Endodermal cell (in vitro differentiated cells): ENCODE measurements around the gene TGFB1. TPM values are rescaled to one million over a fixed set of nuclear protein-coding genes. Genes with fewer than 3 reads are reported as not detected.

Experiments used
- DNase-seq: peaks from one replicate; pipeline ENCODE4 v3.0.0-alpha.2; 2017
- H3K27ac ChIP-seq: 2 replicates; pipeline ENCODE4 v1.5.1; 2013; ENCODE audit warnings: mild to moderate bottlenecking, low read depth, low read length, moderate library complexity
- H3K27me3 ChIP-seq: 2 replicates; pipeline ENCODE4 v1.6.1; 2013; ENCODE audit warnings: mild to moderate bottlenecking, low read length, moderate library complexity; ENCODE audit not compliant: insufficient read depth, control insufficient read depth, poor library complexity, severe bottlenecking
- H3K36me3 ChIP-seq: 2 replicates; pipeline ENCODE4 v1.7.0; 2013; ENCODE audit warnings: mild to moderate bottlenecking, low read length, moderate library complexity; ENCODE audit not compliant: control insufficient read depth, insufficient read depth
- H3K4me1 ChIP-seq: one replicate; pipeline ENCODE4 v1.7.0; 2013; ENCODE audit warnings: low read length; ENCODE audit not compliant: control insufficient read depth, insufficient read depth
- H3K4me3 ChIP-seq: 2 replicates; pipeline ENCODE4 v1.5.1; 2013; ENCODE audit warnings: mild to moderate bottlenecking, low read length, moderate library complexity
- H3K9ac ChIP-seq: 2 replicates; pipeline ENCODE4 v1.6.1; 2013; ENCODE audit warnings: mild to moderate bottlenecking, low read length, moderate library complexity; ENCODE audit not compliant: poor library complexity, severe bottlenecking; ENCODE audit errors: extremely low read depth
- H3K9me3 ChIP-seq: 2 replicates; pipeline ENCODE4 v1.6.1; 2013; ENCODE audit warnings: mild to moderate bottlenecking, low read length, moderate library complexity; ENCODE audit not compliant: control insufficient read depth
- H3K27ac Mint-ChIP-seq: 2 replicates; pipeline ENCODE4 v1.8.0; 2020; ENCODE audit warnings: mixed read lengths
- H3K27me3 Mint-ChIP-seq: 2 replicates; pipeline ENCODE4 v1.8.0; 2021; ENCODE audit warnings: mild to moderate bottlenecking, mixed read lengths; ENCODE audit not compliant: insufficient read depth
- H3K36me3 Mint-ChIP-seq: 2 replicates; pipeline ENCODE4 v1.8.0; 2020; ENCODE audit warnings: low read depth, mixed read lengths
- H3K4me1 Mint-ChIP-seq: 2 replicates; pipeline ENCODE4 v1.8.0; 2020; ENCODE audit warnings: mixed read lengths
- H3K4me3 Mint-ChIP-seq: 2 replicates; pipeline ENCODE4 v1.8.0; 2020; ENCODE audit warnings: mild to moderate bottlenecking, moderate library complexity, mixed read lengths
- H3K9me3 Mint-ChIP-seq: 2 replicates; pipeline ENCODE4 v1.8.0; 2020; ENCODE audit warnings: mild to moderate bottlenecking, mixed read lengths
- WGBS, 2 experiments: methylation state at CpG; one replicate each; pipeline versions ENCODE4 v1.1.5 to v1.1.7; 2013; ENCODE audit warnings: missing lambda C conversion rate in 2 of 2, mixed read lengths in 1 of 2; ENCODE audit not compliant: insufficient coverage in 1 of 2, insufficient read length in 1 of 2; 5-methylcytosine and 5-hydroxymethylcytosine counted together
- long read RNA-seq, 4 experiments: library from polyadenylated mRNA in 2 of 4; library from RNA in 1 of 4; library from capped mRNA in 1 of 4; stranded (forward) in 3 of 4; unstranded in 1 of 4; transcript quantifications; one replicate each; pipeline ENCODE4 v2.0.0, GENCODE V29; 2020 to 2021; ENCODE audit warnings: inconsistent platforms in 1 of 4
- polyA plus RNA-seq, 2 experiments: library from polyadenylated mRNA; stranded (reverse); fragments of 50-300 nt; gene quantifications; one replicate each; pipeline ENCODE4 v1.2.3, GENCODE V29; 2013
- total RNA-seq, 2 donors: library from RNA; stranded (reverse); fragmentation: NEBNext Ultra II Directional in 1 of 2; extraction: Animal tissue kit (Norgen Biotek cat#: 25700) in 1 of 2; gene quantifications; 2 replicates in 1 of 2; 3 replicates in 1 of 2; pipeline ENCODE4 v1.2.1, GENCODE V29; 2021
- TF ChIP-seq, protein P1 (sequence below): fragments of 200-600 bp; sonication (generic); conservative IDR thresholded peaks from 2 replicates; pipeline ENCODE4 v1.5.0; 2021; ENCODE audit warnings: antibody characterized with exemption, mild to moderate bottlenecking

Gene TGFB1
- 10 to 100 TPM; 56.3 to 60.1 TPM for total RNA-seq
- 21.7 TPM for polyA plus RNA-seq (2013, experiment 1 of 2)
- 26.9 TPM for polyA plus RNA-seq (2013, experiment 2 of 2)
- long read RNA-seq, experiment 1, transcript TGFB1-201 (7 exons, 2,769 nt): major isoform, 41 of 56 reads
- long read RNA-seq, experiment 1, partial matches to known transcripts: 9 of 56 reads
- long read RNA-seq, experiment 1, other reads (novel, unspliced or antisense): 6 of 56 reads
- long read RNA-seq, experiment 2, transcript TGFB1-201 (7 exons, 2,769 nt): major isoform, 128 of 147 reads
- long read RNA-seq, experiment 2, partial matches to known transcripts: 7 of 147 reads
- long read RNA-seq, experiment 2, other reads (novel, unspliced or antisense): 12 of 147 reads
- long read RNA-seq, experiment 3, partial matches to known transcripts: 0 of 3 reads
- long read RNA-seq, experiment 3, other reads (novel, unspliced or antisense): 2 of 3 reads
- long read RNA-seq, experiment 4, partial matches to known transcripts: 2 of 4 reads
- long read RNA-seq, experiment 4, other reads (novel, unspliced or antisense): 2 of 4 reads

DNA sequence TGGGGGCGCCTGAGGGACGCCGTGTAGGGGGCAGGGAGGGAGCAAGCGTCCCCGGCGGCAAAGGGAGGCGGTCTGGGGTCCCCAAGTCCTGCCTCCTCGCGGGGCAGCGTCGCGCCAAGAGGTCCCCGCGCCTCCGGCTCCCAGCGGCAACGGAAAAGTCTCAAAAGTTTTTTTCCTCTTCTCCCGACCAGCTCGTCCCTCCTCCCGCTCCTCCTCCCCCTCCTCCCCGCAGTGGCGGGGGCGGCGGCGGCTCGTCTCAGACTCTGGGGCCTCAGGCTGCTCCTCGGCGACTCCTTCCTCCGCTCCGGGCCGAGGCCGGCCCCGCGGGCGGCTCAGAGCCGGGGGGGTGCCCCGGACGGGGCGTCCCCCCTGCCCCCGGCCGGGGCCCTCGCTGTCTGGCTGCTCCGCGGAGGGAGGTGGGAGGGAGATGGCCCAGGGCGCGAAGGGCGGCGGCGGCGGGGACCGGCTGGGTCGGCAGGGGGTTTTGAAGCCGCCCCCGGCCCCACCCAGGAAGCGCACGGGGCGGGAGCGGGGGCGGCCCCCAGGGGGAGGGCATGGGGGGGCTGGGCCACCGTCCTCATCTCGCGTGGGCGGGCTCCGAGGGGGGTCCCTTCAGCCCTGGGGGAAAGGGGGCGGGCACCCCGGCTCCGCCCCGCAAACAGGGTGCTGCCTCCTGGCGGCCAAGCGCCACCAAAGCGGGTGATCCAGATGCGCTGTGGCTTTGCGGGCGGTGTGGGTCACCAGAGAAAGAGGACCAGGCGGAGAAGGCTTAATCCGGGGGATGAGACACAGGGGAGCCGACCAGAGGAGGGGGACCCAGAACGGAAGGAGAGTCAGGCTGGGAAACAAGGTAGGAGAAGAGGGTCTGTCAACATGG is at the start of gene TGFB1:
TSS of gene TGFB1 (minus strand) at position 457 of the 877 bp plus-strand sequence. CDS start 878 bp downstream, outside the sequence.
- no peaks in the 10 kb centered on the region for H3K27me3 ChIP-seq
- peak within 1 kb of the TSS; percentile 83 for H3K27ac Mint-ChIP-seq

DNA sequence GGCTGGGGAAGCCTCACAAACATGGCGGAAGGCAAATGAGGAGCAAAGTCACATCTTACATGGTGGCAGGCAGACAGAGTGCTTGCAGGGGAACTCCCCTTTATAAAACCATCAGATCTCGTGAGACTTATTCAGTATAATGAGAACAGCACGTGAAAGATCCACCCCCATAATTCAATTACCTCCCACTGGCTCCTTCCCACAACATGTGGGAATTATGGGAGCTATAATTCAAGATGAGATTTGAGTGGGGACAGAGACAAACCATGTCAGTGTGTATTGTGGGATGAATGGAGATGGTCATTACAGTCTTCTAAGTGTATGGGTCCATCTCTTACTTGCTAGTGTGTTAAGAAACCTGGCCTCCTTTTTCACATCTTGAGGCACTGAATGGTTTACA is 48.3 kb upstream of the TGFB1 start:
- no peak for DNase-seq
- Histone ChIP-seq H3K27me3 (no peaks in the 10 kb centered on the region), H3K27ac (no peak overlapping the region), H3K9me3 (no peaks in the 10 kb centered on the region), H3K4me1 (peaks cover 2% of the 10 kb centered on the region), H3K36me3 (no peaks in the 10 kb centered on the region), H3K4me3 (no peak overlapping the region), H3K9ac (no peak overlapping the region)
- Mint-ChIP-seq H3K9me3 (no peaks in the 10 kb centered on the region), H3K27ac (no peak overlapping the region), H3K4me1 (peaks cover 9% of the 10 kb centered on the region), H3K27me3 (no peaks in the 10 kb centered on the region), H3K36me3 (peaks cover 4% of the 10 kb centered on the region), H3K4me3 (no peak overlapping the region)
- TF ChIP-seq, protein P1, sequence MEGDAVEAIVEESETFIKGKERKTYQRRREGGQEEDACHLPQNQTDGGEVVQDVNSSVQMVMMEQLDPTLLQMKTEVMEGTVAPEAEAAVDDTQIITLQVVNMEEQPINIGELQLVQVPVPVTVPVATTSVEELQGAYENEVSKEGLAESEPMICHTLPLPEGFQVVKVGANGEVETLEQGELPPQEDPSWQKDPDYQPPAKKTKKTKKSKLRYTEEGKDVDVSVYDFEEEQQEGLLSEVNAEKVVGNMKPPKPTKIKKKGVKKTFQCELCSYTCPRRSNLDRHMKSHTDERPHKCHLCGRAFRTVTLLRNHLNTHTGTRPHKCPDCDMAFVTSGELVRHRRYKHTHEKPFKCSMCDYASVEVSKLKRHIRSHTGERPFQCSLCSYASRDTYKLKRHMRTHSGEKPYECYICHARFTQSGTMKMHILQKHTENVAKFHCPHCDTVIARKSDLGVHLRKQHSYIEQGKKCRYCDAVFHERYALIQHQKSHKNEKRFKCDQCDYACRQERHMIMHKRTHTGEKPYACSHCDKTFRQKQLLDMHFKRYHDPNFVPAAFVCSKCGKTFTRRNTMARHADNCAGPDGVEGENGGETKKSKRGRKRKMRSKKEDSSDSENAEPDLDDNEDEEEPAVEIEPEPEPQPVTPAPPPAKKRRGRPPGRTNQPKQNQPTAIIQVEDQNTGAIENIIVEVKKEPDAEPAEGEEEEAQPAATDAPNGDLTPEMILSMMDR: no peak
- WGBS, 2 experiments: 88 to 95% methylated on average over 1 to 3 of the region's 3 CpGs

More for the DNA sequence above, at the start of gene TGFB1:
- H3K9ac ChIP-seq: peak within 1 kb of the TSS; percentile 55
- H3K9me3 ChIP-seq: no peaks in the 10 kb centered on the region
- no peaks in the 10 kb centered on the region for H3K4me1 ChIP-seq
- Mint-ChIP-seq H3K9me3 (no peaks in the 10 kb centered on the region), H3K36me3 (peaks cover 9% of the 10 kb centered on the region), H3K4me1 (peaks cover 14% of the 10 kb centered on the region), H3K4me3 (peak within 1 kb of the TSS; percentile 79), H3K27me3 (peaks cover 13% of the 10 kb centered on the region)
- peaks cover 10% of the 10 kb centered on the region for H3K36me3 ChIP-seq
- 2 to 10% methylated on average over 10 to 78 of the region's 78 CpGs for WGBS, 2 experiments
- H3K27ac ChIP-seq: no peak within 1 kb of the TSS
- DNase-seq: peak; percentile 93
- TF ChIP-seq, protein P1: peak; percentile 97
- H3K4me3 ChIP-seq: peak within 1 kb of the TSS; percentile 92

DNA sequence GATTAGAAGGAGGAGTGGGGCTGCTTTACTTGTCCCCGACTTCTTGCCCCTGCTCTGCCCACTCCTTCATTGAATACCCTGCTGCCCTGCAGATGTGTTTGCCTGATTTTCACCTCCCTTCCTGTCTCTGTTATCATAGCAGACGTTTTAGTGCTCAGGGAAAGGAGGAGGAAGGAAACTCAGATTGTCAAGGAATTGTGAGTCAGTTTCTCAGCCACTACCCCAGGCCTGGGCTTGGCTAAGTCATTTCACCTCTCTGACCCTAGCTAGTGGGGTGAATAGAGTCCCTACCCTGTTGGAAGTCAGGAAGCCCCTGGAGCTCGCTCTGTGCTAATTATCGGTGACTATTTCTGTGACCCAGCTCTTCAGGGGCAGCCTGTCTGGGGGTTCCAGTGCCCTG is 47.8 kb upstream of the TGFB1 start:
- Histone ChIP-seq H3K27ac (no peak overlapping the region), H3K4me3 (no peak overlapping the region), H3K36me3 (no peaks in the 10 kb centered on the region), H3K9ac (no peak overlapping the region), H3K4me1 (peaks cover 2% of the 10 kb centered on the region), H3K27me3 (no peaks in the 10 kb centered on the region), H3K9me3 (no peaks in the 10 kb centered on the region)
- Mint-ChIP-seq H3K27ac (no peak overlapping the region), H3K4me1 (peaks cover 8% of the 10 kb centered on the region), H3K9me3 (no peaks in the 10 kb centered on the region), H3K36me3 (peaks cover 4% of the 10 kb centered on the region), H3K4me3 (no peak overlapping the region), H3K27me3 (no peaks in the 10 kb centered on the region)
- TF ChIP-seq, protein P1: no peak
- 95 to 97% methylated on average over 2 to 4 of the region's 4 CpGs for WGBS, 2 experiments
- DNase-seq: no peak
